Body of pancreas (tissue), 4 donors: Measurements from ENCODE around the gene CKAP2L. TPM values are rescaled to one million over a fixed set of nuclear protein-coding genes. Genes with fewer than 3 reads are reported as not detected.

Source experiments
- ATAC-seq: fragments of 150-250 bp; one replicate; pipeline ENCODE4 v1.9.1; 2016
- DNase-seq, 4 donors: peaks; one replicate each; pipeline ENCODE4 v3.0.0-alpha.2; 2019
- H3K27ac ChIP-seq, 4 donors: fragments of 200-600 bp; sonication (generic); 1 replicate in 3 of 4; 2 replicates in 1 of 4; pipeline versions ENCODE4 v1.5.1 to v1.6.1; 2016 to 2019; ENCODE audit warnings: mild to moderate bottlenecking in 1 of 4, mixed read lengths in 1 of 4, moderate library complexity in 1 of 4
- H3K27me3 ChIP-seq, 2 donors: fragments of 200-600 bp; sonication (generic); one replicate each; pipeline ENCODE4 v1.6.0; 2016; ENCODE audit warnings: mild to moderate bottlenecking in 1 of 2
- H3K36me3 ChIP-seq, 2 donors: fragments of 200-600 bp; sonication (generic); replicated peaks in 1 of 2; 2 replicates each; pipeline ENCODE4 v1.5.1; 2016; ENCODE audit warnings: low read depth in 2 of 2; ENCODE audit not compliant: insufficient read depth in 1 of 2
- H3K4me1 ChIP-seq: fragments of 200-600 bp; sonication (generic); one replicate; pipeline ENCODE4 v1.6.0; 2016
- H3K4me3 ChIP-seq, 2 donors: fragments of 200-600 bp; sonication (generic); 1 replicate in 1 of 2; 2 replicates in 1 of 2; pipeline ENCODE4 v1.5.1; 2016 to 2019
- H3K9me3 ChIP-seq, 3 donors: fragments of 200-600 bp; sonication (generic); 1 replicate in 2 of 3; 2 replicates in 1 of 3; pipeline ENCODE4 v1.5.1; 2016
- POLR2A ChIP-seq, 3 donors: fragments of 450-650 bp; IDR thresholded peaks; one replicate each; pipeline ENCODE4 v1.6.1; 2016; ENCODE audit warnings: antibody characterized with exemption in 3 of 3, mild to moderate bottlenecking in 2 of 3
- WGBS, 2 donors: methylation state at CpG; one replicate each; pipeline ENCODE4 v1.1.5; 2017; 5-methylcytosine and 5-hydroxymethylcytosine counted together
- intact Hi-C: fragments of 100-400 bp; cut with DNase I; formaldehyde crosslinking; loops from one replicate; pipeline ENCODE4 v1.15.1; 2023
- total RNA-seq, 2 donors: library from RNA; depleted of rRNA; stranded (reverse); fragments of >200 nt; gene quantifications; one replicate each; pipeline ENCODE4 v1.1.0, GENCODE V29; 2016
- TF ChIP-seq, protein P1 (sequence below), 7 experiments: fragments of 450-650 bp in 4 of 7; fragments of 200-600 bp in 3 of 7; sonication (generic) in 3 of 7; IDR thresholded peaks; one replicate each; pipeline ENCODE4 v1.5.1; 2016 to 2019; ENCODE audit warnings: antibody characterized with exemption in 7 of 7

Gene CKAP2L
- total RNA-seq, 2 donors from 2014 or later = under 0.01 TPM; not detected in 1

DNA sequence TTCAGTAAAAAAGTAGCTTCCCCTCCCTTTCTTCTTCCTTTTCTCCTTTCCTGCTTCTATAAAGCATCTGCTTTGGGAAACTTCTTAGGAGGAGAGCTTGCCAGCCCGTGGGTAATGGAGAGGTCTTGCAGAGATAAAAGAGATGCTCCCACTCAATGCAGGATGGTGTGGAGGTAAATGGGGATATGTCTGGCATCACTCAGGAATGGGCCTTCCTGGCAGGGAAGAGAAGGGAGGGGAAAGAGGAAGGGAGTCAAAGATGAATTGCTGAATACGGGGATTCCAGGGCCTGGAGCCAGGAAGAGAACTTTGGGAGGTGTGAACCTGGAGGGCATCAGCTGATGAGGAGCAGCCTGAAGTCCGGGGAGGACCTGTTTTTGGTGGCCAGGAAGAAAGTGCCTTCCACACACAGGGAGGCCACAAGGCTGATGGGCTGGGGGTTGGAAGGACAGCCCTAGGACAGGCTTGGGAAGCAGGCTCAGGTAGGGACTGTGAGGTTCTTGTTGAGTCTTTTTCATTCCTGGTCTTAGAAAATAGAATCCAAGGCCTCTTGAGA lies 46.9 kb upstream of the CKAP2L start:
- Histone ChIP-seq H3K36me3 (no peaks in the 10 kb centered on the region), H3K9me3 (no peaks in the 10 kb centered on the region), H3K4me3 (no peak overlapping the region), H3K4me1 (peaks cover 33% of the 10 kb centered on the region), H3K27me3 (no peaks in the 10 kb centered on the region), H3K27ac (peak overlapping the region in 3 of 4 donors; percentile 33 to 62 (median 60))
- TF ChIP-seq, protein P1, sequence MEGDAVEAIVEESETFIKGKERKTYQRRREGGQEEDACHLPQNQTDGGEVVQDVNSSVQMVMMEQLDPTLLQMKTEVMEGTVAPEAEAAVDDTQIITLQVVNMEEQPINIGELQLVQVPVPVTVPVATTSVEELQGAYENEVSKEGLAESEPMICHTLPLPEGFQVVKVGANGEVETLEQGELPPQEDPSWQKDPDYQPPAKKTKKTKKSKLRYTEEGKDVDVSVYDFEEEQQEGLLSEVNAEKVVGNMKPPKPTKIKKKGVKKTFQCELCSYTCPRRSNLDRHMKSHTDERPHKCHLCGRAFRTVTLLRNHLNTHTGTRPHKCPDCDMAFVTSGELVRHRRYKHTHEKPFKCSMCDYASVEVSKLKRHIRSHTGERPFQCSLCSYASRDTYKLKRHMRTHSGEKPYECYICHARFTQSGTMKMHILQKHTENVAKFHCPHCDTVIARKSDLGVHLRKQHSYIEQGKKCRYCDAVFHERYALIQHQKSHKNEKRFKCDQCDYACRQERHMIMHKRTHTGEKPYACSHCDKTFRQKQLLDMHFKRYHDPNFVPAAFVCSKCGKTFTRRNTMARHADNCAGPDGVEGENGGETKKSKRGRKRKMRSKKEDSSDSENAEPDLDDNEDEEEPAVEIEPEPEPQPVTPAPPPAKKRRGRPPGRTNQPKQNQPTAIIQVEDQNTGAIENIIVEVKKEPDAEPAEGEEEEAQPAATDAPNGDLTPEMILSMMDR (IDR thresholded peaks at IDR 0.05) = no peak
- no peak for TF ChIP-seq POLR2A (IDR thresholded peaks at IDR 0.05)
- DNase-seq (no peak), ATAC-seq (no peak)
- intact Hi-C loops = no loop called here
- WGBS, 2 donors = 62 to 68% methylated on average over 3 of the region's 3 CpGs

DNA sequence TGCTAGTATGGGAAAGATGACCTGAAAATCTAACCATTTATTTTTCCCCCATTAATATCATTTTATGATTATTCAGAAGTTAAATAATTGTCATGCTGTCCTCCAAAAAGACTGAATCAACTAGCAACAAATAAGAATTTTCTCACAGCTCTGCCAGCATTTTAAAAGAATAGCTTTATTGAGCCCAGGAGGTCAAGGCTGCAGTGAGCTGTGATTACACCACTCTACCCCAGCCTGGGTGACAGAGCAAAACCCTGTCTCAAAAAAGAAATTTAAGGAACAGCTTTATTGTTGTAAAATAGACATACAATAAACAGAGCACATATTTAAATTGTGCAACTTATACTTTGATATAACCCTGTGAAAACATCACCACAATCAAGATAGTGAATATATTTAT lies 44.7 kb upstream of the CKAP2L start:
- ATAC-seq = no peak
- intact Hi-C loops = no loop called here
- Histone ChIP-seq H3K9me3 (no peaks in the 10 kb centered on the region), H3K27me3 (no peaks in the 10 kb centered on the region), H3K27ac (peak overlapping the region in 2 of 4 donors; percentile 3 to 20), H3K4me3 (no peak overlapping the region), H3K4me1 (peaks cover 26% of the 10 kb centered on the region), H3K36me3 (no peaks in the 10 kb centered on the region)
- TF ChIP-seq, protein P1 (IDR thresholded peaks at IDR 0.05) = no peak
- DNase-seq = no peak

DNA sequence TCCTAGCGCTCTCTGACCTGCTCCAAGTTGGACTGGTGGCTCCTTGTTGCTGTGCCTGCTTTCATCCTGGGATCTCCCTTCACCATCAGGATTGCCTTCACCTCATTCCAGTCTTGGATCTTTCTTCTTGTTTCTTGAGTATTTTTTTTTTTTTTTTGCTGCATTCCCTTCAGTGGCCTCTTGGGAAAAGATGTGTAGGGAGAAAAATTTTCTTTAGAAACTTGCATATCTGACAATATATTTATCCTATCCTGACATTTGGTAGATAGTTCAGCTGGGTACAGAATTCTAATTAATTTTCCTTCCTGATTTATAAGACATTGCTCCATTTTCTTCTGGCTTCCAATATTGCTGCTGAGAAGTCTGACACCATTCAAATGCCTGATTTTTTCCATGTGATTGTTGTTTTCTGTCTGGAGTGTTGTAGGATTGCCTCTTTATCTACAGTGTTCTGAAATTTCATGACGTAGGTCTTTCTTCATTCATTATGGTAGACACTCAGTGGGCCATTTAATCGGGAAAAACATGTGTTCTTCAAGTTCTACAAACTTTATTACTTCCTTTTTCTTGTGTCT lies 42.9 kb upstream of the CKAP2L start:
- H3K27me3 ChIP-seq = no peaks in the 10 kb centered on the region
- ATAC-seq (no peak), DNase-seq (no peak)
- intact Hi-C loops = no loop called here
- H3K27ac ChIP-seq = no peak overlapping the region
- no peaks in the 10 kb centered on the region for H3K36me3 ChIP-seq
- H3K9me3 ChIP-seq = no peaks in the 10 kb centered on the region
- TF ChIP-seq, protein P1 (IDR thresholded peaks at IDR 0.05) = no peak
- no peak for TF ChIP-seq POLR2A (IDR thresholded peaks at IDR 0.05)
- peaks cover 10% of the 10 kb centered on the region for H3K4me1 ChIP-seq
- WGBS, 2 donors = 89 to 98% methylated on average over 3 of the region's 3 CpGs
- H3K4me3 ChIP-seq = no peak overlapping the region

DNA sequence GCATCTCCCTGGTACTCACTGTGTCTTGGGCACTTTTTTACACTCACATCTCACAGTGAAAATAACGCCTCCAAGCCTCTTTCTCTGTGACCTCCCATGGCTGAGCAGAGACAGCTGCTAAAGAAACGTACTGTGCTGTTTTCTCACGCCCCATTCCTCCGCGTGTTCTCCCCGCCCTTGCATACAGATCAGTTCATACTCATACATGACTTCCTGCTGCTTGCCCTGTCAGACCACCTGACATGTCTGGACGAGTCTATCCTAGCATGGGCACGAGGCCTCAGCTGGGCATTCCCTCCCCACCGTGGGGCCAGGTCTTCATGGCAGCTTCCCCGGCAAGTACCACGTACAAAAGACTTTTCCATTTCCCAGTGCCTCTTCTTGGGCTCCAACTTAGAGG lies 41.1 kb upstream of the CKAP2L start:
- no peaks in the 10 kb centered on the region for H3K36me3 ChIP-seq
- H3K4me3 ChIP-seq = no peak overlapping the region
- WGBS, 2 donors = 89 to 94% methylated on average over 11 of the region's 11 CpGs
- intact Hi-C loops = no loop called here
- no peaks in the 10 kb centered on the region for H3K27me3 ChIP-seq
- DNase-seq (no peak), ATAC-seq (no peak)
- H3K27ac ChIP-seq = no peak overlapping the region
- no peaks in the 10 kb centered on the region for H3K4me1 ChIP-seq
- no peaks in the 10 kb centered on the region for H3K9me3 ChIP-seq
- no peak for TF ChIP-seq POLR2A (IDR thresholded peaks at IDR 0.05)
- TF ChIP-seq, protein P1 (IDR thresholded peaks at IDR 0.05) = no peak
